ENCODE measurements around the gene CD24.
"Not testable (repeated sequence)": the region's sequence is repeated elsewhere in the genome, so short reads cannot be mapped to it uniquely, and the experiment has no call there.

The CD24 gene, protein sequence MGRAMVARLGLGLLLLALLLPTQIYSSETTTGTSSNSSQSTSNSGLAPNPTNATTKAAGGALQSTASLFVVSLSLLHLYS

DNA sequence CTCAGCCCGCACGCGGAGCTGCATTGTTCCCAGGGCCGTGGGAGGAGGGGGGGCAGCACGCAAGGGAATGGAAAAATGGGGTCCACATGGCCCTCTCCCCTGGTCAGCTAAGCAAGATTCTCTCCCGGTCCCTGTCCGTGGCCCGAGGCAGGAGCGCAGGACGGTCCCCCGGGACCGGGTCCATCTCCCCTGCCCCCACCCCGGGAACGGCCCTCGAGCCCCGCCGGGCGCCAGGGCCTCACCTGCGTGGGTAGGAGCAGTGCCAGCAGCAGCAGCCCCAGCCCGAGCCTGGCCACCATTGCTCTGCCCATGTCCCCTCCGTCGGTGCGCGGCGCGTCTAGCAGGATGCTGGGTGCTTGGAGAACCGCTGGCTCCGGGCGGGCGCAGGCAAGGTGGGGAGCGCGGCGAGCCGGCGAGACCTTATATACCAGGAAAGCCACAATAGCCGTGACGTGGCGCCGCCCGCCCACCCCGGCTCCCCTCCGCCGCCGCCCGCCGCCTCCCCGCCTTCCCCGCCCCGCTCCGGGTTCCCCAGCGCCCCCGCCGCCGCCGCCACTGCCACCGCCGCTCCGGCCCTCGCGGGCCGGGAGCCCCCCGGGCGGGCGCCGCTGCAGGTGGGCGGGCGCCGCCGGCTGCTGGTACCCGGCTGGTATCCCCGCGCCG, at the start of gene CD24:
Gene CD24 (minus strand): TSS at position 394 of the 663 bp plus-strand sequence. CDS start 83 bp downstream, at position 311.
- no peak for DNase-seq

DNA sequence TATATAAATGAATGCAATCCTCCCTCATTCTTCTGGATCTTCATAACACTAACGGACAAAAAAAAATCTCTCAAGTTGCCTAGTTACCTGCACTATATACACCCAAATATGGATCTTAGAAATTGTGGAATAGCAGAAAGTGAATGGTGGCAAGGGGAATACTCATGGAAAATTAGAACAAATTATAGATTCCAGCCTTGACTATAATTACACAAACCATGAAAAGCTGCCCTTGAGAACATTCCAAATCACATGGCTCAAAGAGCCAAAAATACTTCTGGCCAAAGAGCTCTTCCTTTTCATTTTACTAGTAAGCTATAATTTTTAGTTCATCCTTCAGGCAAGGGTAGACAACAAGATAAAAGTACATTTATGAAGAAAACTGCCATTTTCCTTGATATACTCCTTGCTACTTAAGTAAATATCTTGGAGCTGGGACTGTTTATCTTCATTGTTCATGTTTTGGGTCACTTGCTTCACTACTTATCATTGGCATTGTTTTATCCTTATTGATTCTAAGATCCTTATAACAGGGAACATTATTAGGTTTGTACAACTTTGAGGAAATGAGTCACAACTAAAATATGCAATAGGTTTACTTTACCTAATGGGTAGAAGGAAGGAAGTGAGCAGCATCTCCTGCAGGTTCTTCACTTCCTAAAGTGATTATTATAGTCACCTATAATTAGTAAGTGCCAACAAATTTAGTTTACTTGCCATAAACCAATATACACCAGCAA, 47.1 kb upstream of the CD24 start:
- DNase-seq, result no peak

DNA sequence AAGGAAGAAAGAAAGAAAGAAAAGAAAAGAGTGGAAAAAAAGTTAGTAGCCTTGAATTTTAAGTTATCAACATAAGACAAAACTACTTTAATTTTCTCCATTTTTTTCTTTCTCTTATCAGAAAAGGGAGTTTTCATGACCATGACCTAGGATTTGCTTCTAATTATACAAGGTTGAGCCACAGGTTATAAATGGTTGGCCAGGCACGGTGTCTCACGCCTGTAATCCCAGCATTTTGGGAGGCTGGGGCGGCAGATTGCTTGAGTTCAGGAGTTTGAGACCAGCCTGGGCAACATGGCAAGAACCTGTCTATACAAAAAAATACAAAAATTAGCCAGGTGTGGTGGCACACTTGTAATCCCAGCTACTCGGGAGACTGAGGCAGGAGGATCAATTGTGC, 45.7 kb upstream of the CD24 start:
- no peak for DNase-seq

DNA sequence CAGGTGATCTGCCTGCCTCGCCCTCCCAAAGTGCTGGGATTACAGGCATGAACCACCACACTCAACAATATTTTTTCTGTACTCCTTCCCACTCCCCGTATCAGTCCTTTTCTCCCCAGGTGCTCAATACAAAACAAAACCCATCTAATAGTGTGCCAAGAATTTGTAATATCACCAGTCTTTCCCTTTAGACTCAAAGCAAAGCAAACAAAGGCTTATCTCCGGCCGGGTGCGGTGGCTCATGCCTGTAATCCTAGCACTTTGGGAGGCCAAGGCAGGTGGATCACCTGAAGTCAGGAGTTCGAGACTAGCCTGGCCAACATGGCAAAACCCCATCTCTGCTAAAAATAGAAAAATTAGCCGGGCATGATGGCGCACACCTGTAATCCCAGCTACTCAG, 45.1 kb upstream of the CD24 start:
- not testable (repeated sequence) for DNase-seq

DNA sequence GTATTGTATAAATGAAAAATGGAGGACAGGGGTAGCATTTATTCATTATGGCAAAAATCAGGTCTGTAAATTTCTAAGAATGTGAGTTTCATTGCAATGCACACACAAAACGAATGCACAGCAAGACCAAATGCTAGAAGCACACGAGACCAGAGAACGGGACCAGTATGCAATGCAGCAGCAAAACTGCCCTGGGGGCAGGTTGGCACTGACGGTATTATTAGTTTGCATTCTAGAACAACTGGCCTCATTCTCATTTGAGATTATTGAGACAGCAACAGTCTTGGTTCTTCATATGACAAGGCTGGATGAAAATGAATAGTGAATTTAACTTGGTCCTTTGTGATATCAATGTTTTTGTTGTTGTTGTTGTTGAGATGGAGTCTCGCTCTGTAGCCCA, 44.5 kb upstream of the CD24 start:
- no peak for DNase-seq

DNA sequence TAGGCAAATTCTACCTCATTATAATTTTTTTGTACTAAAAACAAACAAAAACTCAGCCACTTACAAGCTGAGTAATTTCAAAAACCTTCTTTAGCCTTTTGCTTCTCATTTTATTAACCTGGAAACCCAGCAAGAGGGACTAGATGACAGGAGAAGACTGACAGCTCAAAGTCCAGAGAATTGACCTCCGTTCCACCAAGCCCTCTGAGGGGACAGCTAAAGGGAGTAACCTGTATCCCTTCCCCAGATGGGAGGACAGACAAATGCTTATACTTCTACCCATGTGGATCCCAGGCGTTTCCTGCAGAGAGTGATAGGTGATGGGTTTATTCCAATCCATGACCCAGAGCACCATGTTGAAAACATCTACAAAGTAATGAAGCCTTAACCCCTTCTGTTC, 35.0 kb upstream of the CD24 start:
- DNase-seq, result no peak

DNA sequence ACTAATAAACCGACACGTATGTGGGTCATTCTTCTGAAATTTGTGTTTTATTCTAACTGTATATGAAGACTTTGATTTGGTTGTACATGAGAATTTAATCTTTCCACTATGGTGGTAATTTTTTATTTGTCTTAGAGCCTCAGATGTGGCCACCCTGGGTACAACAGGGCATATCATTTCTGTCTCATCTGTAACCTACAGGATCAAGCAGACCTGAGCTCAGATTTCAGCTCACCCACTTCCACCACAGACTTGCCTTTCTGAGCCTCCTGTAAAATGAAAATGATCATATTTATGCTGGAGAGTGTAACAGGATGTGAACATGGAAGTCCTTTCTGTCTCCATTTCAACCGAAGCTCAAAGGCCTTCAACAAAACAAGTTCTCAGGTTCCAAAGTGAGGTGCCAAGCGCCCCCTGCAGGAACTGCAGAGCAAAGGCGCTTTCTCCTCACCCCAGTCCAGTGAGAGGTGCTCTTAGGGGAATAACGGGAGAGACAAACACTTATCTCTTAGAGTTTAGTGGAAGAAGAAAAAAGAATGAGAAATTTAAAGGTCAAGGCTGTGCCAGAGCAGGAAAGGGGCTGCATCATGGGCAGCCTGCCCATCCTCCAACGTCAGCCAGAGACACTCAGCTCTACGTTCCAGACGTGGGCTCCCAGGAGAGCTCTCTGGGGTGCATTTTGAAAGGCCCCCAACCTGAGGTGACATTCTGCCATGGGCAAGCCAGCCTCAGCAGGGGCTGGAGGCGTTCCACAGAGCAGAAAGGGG, 23.0 kb upstream of the CD24 start:
- DNase-seq, result peak in 4 of 6 experiments; percentile 3 to 35 (median 22)

DNA sequence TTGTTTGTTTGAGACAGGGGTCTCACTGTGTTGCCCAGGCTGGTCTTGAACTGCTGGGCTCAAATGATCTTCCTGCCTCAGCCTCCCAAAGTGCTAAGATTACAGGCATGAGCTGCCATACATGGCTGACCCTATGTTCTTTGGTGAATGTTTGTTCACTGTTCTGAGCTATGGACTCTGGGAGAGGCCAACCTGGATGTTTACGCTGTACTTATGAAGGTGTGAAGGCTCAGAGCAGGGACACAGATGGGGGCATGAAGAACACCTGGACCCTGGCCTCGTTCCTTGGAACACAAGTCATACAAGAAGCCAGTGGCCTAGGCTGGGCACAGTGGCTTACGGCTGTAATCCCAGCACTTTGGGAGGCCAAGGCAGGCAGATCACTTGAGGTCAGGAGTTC, 21.1 kb upstream of the CD24 start:
- DNase-seq, result no peak

DNA sequence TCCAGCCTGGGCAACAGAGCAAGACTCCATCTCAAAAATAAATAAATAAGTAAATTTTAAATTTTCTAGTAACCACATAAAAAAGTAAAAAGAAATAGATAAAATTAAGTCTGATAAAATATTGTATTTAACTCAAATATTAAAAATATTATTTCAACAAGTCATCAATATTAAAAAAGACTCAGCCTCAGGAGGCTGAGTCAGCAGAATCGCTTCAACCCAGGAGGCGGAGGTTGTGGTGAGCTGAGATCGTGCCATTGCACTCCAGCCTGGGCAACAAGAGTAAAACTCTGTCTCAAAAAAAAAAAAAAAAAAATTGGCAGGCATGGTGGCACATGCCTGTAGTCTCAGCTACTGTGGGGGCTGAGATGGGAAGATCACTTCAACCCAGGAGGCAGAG, 15.2 kb upstream of the CD24 start:
- DNase-seq, result not testable (repeated sequence)

DNA sequence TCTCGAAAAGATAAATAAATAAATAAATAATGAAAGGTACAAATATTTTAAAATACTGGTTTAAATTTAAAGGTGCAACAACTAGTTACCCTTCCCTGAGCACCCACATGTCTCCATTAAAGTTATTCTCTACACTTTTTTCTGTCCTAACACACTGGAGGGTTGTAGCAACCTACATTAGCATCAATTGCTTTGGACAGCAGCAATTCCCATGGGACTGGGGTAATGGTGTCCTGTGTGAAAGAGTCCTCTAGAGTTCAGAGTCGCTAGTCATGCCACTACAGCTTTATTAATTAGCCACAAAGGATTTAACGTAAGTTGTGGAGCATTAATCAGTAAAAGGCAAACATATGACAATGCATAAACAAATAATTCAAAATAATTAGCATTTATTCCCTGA, 14.1 kb upstream of the CD24 start:
- no peak for DNase-seq

DNA sequence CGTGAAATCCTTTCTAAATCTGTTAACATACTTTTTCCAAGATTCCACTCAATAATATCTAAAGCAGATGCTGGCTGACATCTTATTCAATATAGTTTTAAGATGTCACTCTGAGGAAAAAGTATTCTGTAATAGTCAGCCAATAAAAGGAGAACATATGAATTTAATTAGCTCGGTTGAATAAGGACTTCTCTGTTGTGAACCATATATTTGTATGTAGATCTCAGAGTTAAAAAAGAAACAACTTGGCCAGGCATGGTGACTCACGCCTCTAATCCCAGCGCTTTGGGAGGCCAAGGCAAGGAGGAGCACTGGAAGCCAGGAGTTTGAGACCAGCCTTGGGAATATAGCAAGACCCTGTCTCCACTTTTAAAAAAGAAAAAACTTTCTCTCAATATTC, 7.4 kb upstream of the CD24 start:
- no peak for DNase-seq

DNA sequence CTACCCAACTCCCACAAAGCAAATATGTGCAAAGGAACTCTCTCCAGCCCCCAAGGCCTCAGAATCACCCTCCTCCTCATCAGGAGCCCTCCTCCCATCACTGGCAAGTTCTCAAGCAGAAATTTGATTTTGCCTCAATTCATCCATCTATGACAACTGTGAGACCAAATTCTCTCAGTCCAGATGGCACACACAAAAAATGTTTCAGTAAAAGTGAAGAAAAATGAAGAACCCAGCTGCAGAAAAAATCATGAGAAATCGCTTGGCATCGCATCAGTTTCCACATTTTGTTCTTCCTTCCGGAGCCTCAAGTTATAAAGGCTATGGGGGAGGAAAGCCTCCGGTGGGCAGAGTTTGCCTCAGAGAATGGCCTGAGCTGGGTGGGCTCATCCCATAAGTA, 6.4 kb upstream of the CD24 start:
- DNase-seq, result no peak

DNA sequence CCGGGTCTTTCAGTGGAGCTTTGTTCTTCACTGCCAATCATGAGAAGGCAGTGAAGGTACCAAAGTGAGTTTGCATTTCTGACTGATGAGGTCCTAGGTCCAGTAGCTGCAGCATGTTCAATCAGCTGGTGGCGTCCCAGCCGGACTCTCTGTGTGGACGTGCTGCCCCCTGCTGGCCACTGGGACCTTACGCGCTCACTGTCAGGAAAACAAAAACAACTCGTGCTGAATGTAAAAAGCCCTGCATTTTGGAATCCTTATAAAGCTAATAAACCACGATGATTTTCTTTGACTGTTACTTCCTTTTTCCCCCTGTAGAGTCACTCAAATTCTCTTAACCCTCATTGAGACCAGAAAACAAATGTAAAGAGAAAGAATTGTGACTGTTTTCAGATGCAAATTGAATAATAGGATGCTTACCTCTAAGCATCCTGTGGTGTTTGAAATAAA, 4.9 kb upstream of the CD24 start:
- DNase-seq, result peak; percentile 18 to 65 (median 58)

DNA sequence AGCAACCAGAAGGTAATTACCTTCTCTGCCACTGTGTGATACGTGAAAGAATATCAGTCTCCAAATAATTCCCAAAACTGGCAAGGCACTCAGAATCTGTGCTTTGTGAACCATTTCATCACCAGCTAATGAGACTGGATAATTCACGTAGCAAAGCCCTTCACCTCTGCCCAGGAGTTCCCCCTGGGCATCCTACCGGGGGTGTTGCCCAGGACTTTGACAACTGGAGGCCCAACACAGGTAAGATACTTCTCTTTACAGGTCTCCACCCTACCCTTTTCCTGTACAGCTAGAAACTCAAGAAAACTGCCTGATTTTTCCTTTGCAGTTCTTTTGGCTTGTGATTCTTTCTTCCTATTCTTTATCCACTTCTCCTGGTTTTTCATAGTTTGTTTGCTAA, 2.7 kb upstream of the CD24 start:
- DNase-seq, result no peak

DNA sequence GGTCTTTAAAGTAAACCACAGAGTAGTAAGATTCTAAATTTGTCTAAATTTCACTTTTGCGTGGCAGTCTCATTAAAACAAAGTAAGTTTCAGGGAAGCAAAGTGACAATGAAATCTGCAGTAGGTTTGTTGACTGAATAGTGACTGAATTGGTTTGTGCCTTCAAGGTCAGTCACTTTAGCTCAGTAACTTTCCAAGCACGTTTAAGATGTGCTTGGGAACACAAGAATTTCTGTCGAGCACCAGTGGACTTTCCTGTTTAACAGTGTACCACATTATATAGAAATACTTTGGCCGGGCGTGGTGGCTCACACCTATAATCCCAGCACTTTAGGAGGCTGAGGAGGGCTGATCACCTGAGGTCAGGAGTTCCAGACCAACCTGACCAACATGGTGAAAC, 1.7 kb upstream of the CD24 start:
- DNase-seq, result no peak

DNA sequence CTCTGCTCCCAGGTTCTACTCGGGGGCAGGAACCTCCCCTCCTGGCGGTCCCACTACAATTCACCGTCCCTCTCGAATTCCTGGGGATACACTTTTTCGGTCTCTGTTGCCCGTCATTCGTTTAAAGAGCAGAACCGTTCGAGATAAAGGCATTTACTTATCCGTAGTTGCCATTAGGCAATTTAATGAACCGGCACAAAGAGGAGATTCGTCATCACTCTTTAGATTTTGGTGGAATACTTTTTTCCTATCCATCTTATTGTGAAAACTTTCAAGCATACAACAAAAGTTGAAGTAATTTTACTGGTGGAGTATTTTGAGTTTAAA, 1.2 kb upstream of the CD24 start:
- DNase-seq, result no peak

DNA sequence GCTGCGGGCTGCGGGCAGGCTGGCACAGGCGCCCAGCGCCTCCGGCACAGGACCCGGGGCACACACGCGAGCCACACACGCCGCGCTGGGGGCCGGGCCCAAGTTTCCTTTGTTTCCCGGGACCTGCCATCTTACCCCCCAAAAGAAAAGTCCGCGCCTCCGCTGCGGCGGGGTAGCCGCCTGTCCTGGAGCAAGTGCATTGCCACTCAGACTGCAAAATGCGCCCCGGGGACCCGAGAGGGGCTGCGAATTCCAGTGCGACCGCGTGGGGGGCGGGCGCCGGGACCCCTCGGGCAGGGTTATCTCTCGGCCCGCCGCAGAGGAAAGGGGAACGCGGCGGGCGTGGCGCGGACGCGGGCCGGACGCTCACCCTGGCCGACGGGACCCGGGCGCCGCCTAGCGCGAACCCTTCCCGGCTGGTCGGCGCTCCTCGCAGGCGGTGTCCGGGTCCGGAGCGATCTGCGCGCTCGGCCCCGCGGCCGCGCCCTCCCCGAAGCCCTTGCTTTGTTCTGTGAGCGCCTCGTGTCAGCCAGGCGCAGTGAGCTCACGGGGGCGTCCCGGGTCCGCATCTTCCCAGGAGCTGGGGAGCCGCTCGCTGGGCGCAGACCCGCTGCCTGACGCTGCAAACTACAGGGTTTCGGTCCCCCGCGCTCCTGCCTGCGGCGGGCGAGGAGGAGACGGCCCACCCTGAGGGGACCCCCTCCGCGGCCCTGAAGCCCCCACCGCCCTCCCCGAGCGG, 639 bp upstream of the CD24 start:
- DNase-seq, result no peak

DNA sequence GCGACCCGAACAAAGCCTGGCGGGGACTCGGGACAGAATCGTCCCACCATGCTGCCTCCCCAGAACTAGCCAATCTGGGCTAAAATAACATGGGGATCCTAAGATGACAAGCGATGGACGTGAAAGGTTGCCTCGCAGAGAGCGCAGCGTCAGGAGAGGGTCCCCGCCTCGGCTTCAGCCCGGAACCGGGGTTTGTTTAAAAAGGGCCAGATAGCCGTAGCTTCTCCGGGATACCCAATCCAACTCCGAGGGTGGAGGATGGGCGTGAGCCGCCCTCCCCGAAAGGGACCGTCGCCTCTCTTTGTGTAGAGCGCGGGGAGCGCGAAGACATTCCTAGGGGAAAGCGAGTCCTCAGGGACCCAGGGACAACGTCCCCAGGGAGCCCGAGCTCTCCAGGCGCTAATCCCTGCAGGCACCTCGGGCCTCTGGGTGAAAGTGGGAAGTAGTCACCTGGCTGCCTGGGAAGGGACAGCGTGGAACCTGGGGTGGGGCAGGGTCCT, 643 bp downstream of the CD24 start:
- DNase-seq, result no peak

DNA sequence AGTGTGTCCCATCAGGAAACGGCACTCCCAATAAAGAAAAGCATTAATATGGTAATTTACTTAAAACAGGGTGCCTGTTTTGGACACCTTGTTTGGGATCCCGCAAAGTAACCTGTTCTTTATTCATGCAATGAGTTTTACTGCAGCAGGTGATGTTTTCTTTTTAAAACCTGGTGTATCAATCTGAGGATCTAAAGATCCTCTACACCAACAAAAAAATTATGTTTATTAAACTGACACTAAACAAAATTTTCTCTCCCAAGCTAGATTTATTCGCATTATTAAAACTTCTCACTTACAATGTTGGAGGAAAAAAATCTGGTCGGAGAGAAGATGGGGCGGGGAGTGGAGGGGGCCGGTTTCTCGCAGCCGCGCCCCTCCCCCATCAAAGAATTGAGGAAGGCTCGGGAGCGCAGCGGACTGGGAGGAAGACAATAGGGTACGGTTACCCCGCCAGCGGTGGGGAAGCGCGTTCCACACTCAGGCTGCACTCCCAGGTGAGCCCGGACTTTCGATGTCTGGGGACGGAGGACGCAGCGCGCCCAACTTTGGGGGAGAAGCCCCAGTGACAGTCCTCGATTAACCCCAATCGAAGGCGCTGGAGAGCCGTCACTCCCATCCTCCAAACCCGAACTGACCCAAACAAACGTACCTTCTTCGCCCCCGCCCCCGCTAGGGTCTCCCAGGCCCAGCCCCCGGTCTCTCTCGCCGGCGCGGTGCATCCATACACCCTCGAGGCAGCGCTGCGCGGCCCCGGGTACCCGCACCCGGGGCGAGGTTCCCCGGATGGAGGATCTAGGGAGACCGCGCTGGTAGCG, 1.3 kb downstream of the CD24 start:
- no peak for DNase-seq

DNA sequence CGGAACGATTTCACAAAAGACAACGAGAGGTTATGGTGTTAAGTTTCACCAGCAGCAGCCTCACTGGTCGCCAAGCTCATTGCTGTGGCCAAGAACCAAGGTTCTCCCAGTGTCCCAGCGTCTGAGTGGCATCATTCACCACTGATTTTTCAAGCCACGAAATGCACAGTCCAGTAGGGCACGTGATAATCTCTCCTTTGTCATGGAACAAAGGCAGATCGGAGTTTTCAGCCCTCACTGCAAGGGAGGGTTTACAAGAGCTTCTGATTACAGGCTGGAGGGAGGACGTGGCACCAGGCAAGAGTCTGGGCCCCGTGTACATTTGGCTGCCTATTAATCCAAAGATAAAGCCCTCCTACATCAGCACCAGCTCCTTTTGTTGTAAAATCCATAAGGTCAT, 2.0 kb downstream of the CD24 start:
- DNase-seq, result no peak

DNA sequence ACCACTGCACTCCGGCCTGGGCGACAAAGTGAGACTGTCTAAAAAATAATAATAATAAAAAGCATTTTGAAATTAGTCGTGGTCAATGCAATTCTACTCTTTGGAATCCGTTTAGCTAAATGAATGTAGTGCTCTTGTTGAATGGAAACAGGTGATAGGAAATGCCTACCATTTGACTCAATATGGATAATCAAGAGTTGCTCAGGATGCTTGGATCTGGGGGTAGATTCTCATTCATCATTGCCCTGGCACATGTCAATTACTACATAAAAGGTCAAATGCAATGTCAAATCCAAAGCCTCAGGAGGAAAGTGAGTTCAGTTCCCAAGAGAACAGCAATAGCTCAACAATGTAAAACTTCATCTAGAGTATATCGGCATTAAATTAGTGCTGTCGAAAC, 3.8 kb downstream of the CD24 start:
- DNase-seq, result not testable (repeated sequence)

DNA sequence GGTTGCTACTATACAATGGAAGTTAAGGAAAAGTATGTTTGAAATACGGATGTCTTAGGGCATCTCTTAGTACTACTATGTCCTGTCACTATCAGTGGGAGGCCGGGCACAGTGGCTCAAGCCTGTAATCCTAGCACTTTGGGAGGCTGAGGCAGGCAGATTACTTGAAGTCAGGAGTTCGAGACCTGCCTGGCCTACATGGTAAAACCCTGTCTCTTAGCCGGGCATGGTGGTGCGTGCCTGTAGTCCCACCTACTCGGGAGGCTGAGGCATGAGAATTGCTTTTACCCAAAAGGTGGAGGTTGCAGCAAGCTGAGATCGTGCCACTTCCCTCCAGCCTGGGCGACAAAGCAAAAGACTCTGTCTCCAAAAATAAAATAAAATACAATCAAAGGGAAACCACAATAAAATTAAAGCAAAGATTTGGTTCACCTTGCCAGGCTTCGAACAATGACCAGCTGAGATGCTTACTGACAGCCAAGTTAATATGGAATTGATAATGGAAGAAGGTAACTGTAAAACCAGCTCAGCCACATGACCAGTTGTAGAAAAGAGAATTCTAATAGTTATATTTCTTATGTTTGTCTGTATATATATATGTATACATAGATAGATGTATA, 6.5 kb downstream of the CD24 start:
- no peak for DNase-seq
